ENCODE data around the gene MRPS9. TPM values are rescaled to one million over a fixed set of nuclear protein-coding genes. Genes with fewer than 3 reads are reported as not detected.

Gene MRPS9
- total and polyA plus RNA-seq, 2 of the 13 experiments (the other 11 are each of a cell fraction or from before 2014, with no cell fraction given), result 31.2 to 91.8 TPM

DNA sequence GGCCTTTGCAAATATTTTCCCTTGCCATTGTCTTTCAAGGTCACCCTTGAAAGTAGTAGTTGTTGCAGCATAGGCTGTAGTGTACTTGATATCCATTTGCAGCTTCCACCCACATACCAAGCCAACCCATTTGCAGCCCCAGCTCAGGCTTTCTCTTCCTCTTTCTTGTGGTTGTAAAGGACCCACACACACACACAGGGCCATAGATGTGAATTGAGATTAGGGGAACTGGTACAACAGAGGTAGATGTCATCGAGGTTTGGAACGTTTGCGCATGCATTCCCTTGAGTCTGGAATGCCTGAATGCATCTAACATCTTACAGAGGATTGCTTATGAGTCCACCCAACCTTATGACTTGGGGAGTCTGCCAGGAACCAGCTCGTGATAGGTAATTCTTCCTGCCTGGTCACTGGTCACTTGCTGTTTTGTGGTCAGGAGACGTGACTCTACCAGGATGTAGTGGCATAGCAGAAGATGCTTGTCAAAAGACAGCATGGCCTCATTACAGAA, 91.9 kb downstream of the MRPS9 start:
- no peak overlapping the region for H3K9ac ChIP-seq (ENCODE audit: insufficient read depth, low read depth, low read length)
- DNase-seq (ENCODE audit: low spot score) (no peak), ATAC-seq (no peak), FAIRE-seq (no peak)
- H3K9me3 ChIP-seq (ENCODE audit: low read length), result no peaks in the 10 kb centered on the region
- CTCF ChIA-PET (ENCODE audit: low intra/inter-chr PET ratio, low total read pairs), result no interaction called here
- no peak overlapping the region for H3K4me3 ChIP-seq (replicated peaks in 1 of 3; ENCODE audit: insufficient read depth in 1 of 3, low read depth in 2 of 3, low read length in 3 of 3)
- H3K27ac ChIP-seq (ENCODE audit: extremely low read length, insufficient read depth, low read length), result no peak overlapping the region
- no peaks in the 10 kb centered on the region for H3K4me1 ChIP-seq (ENCODE audit: insufficient read depth, low read length)
- H2AFZ ChIP-seq (ENCODE audit: low read length), result no peak overlapping the region
- H3K27me3 ChIP-seq (ENCODE audit: control insufficient read depth in 1 of 2, insufficient read depth in 2 of 2, low read length in 2 of 2), result peaks cover 0 to 28% of the 10 kb centered on the region in 2 experiments; a peak in 2 of 5 replicates
- no peaks in the 10 kb centered on the region for H3K79me2 ChIP-seq (ENCODE audit: insufficient read depth, low read length)
- POLR2A ChIA-PET, result no interaction called here
- WGBS (ENCODE audit: low lambda C conversion rate), result 40% methylated on average over 5 of the region's 5 CpGs
- no peaks in the 10 kb centered on the region for H4K20me1 ChIP-seq (ENCODE audit: insufficient read depth, low read length)
- in situ Hi-C loops (cut with HindIII; ENCODE audit: extremely low pct_ligation_motif_present, low pct_unique_long_range_greater_than_20kb), result no loop called here
- no peaks in the 10 kb centered on the region for H3K36me3 ChIP-seq (replicated peaks in 1 of 2; ENCODE audit: control insufficient read depth in 1 of 2, insufficient read depth in 2 of 2, low read length in 2 of 2)
- no peak overlapping the region for H3K4me2 ChIP-seq (ENCODE audit: low read depth, low read length)
- no TSS peak for BruUV-seq (replicated peaks)
- intact Hi-C loops (cut with micrococcal nuclease; ENCODE audit: unreplicated experiment), result no loop called here
- TF ChIP-seq ZNF12 (CRISPR knock-in tag; IDR thresholded peaks at IDR 0.05), result peak; percentile 70; the same call in 1 of the 2 replicates
- no peak for TF ChIP-seq HDAC1 (CRISPR knock-in tag; IDR thresholded peaks at IDR 0.05)

DNA sequence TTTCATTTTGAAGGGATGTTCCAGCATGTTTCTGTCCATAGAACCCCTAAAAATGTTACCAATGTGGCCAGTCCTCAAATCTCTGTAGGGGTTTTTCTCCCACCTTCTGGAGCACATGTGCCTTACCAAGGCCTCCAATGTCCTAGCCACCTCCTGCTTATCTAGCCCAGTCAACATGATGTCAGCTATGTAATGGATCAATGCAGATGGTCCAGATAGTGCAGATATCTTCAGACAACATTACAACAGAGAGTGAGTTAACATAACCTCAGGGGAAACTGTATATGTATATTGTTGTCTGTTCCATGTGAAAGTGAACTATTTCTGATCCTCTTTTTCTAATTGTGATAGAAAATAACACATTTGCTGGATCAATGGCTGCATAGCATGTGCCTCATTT, 92.7 kb downstream of the MRPS9 start:
- no peak for ATAC-seq
- in situ Hi-C loops (cut with HindIII; ENCODE audit: extremely low pct_ligation_motif_present, low pct_unique_long_range_greater_than_20kb) (no loop called here), intact Hi-C loops (cut with micrococcal nuclease; ENCODE audit: unreplicated experiment) (no loop called here)
- no peak overlapping the region for H3K9ac ChIP-seq (ENCODE audit: insufficient read depth, low read depth, low read length)
- BruUV-seq (replicated peaks), result no TSS peak
- H3K4me2 ChIP-seq (ENCODE audit: low read depth, low read length), result no peak overlapping the region
- no peak for FAIRE-seq
- POLR2A ChIA-PET, result no interaction called here
- peaks cover 0 to 25% of the 10 kb centered on the region in 2 experiments; a peak in 3 of 5 replicates for H3K27me3 ChIP-seq (ENCODE audit: control insufficient read depth in 1 of 2, insufficient read depth in 2 of 2, low read length in 2 of 2)
- DNase-seq (ENCODE audit: low spot score), result no peak
- H3K4me1 ChIP-seq (ENCODE audit: insufficient read depth, low read length), result no peaks in the 10 kb centered on the region
- no peaks in the 10 kb centered on the region for H3K36me3 ChIP-seq (replicated peaks in 1 of 2; ENCODE audit: control insufficient read depth in 1 of 2, insufficient read depth in 2 of 2, low read length in 2 of 2)
- no peaks in the 10 kb centered on the region for H4K20me1 ChIP-seq (ENCODE audit: insufficient read depth, low read length)
- no peak overlapping the region for H2AFZ ChIP-seq (ENCODE audit: low read length)
- H3K9me3 ChIP-seq (ENCODE audit: low read length), result no peaks in the 10 kb centered on the region
- no peaks in the 10 kb centered on the region for H3K79me2 ChIP-seq (ENCODE audit: insufficient read depth, low read length)
- H3K27ac ChIP-seq (ENCODE audit: extremely low read length, insufficient read depth, low read length), result no peak overlapping the region
- CTCF ChIA-PET (ENCODE audit: low intra/inter-chr PET ratio, low total read pairs), result no interaction called here
- no peak overlapping the region for H3K4me3 ChIP-seq (replicated peaks in 1 of 3; ENCODE audit: insufficient read depth in 1 of 3, low read depth in 2 of 3, low read length in 3 of 3)
- no peak for TF ChIP-seq ISL2 (CRISPR knock-in tag; IDR thresholded peaks at IDR 0.05)
- no peak for TF ChIP-seq ZBTB21 (CRISPR knock-in tag; IDR thresholded peaks at IDR 0.05)
- no peak for TF ChIP-seq NFRKB (IDR thresholded peaks at IDR 0.05)
- TF ChIP-seq, protein P1, sequence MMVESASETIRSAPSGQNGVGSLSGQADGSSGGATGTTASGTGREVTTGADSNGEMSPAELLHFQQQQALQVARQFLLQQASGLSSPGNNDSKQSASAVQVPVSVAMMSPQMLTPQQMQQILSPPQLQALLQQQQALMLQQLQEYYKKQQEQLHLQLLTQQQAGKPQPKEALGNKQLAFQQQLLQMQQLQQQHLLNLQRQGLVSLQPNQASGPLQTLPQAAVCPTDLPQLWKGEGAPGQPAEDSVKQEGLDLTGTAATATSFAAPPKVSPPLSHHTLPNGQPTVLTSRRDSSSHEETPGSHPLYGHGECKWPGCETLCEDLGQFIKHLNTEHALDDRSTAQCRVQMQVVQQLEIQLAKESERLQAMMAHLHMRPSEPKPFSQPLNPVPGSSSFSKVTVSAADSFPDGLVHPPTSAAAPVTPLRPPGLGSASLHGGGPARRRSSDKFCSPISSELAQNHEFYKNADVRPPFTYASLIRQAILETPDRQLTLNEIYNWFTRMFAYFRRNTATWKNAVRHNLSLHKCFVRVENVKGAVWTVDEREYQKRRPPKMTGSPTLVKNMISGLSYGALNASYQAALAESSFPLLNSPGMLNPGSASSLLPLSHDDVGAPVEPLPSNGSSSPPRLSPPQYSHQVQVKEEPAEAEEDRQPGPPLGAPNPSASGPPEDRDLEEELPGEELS (CRISPR knock-in tag; IDR thresholded peaks at IDR 0.05), result no peak
- TF ChIP-seq ZZZ3 (CRISPR knock-in tag; IDR thresholded peaks at IDR 0.05; ENCODE audit: borderline replicate concordance), result no peak
- TF ChIP-seq NKX3-1 (CRISPR knock-in tag; IDR thresholded peaks at IDR 0.05), result no peak
- TF ChIP-seq, protein P2, sequence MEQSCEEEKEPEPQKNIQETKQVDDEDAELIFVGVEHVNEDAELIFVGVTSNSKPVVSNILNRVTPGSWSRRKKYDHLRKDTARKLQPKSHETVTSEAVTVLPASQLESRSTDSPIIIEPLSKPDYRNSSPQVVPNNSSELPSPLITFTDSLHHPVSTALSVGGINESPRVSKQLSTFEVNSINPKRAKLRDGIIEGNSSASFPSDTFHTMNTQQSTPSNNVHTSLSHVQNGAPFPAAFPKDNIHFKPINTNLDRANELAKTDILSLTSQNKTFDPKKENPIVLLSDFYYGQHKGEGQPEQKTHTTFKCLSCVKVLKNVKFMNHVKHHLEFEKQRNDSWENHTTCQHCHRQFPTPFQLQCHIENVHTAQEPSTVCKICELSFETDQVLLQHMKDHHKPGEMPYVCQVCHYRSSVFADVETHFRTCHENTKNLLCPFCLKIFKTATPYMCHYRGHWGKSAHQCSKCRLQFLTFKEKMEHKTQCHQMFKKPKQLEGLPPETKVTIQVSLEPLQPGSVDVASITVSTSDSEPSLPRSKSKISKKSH (CRISPR knock-in tag; IDR thresholded peaks at IDR 0.05; ENCODE audit: borderline replicate concordance), result no peak
- no peak for TF ChIP-seq ZNF737 (CRISPR knock-in tag; IDR thresholded peaks at IDR 0.05; ENCODE audit: borderline replicate concordance)
- TF ChIP-seq ZNF746 (CRISPR knock-in tag; IDR thresholded peaks at IDR 0.05), result no peak
- TF ChIP-seq ARID2 (CRISPR knock-in tag; IDR thresholded peaks at IDR 0.05; ENCODE audit: borderline replicate concordance), result no peak
- no peak for TF ChIP-seq ZFP41 (CRISPR knock-in tag; IDR thresholded peaks at IDR 0.05; ENCODE audit: borderline replicate concordance)
- TF ChIP-seq, protein P3, sequence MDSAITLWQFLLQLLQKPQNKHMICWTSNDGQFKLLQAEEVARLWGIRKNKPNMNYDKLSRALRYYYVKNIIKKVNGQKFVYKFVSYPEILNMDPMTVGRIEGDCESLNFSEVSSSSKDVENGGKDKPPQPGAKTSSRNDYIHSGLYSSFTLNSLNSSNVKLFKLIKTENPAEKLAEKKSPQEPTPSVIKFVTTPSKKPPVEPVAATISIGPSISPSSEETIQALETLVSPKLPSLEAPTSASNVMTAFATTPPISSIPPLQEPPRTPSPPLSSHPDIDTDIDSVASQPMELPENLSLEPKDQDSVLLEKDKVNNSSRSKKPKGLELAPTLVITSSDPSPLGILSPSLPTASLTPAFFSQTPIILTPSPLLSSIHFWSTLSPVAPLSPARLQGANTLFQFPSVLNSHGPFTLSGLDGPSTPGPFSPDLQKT (CRISPR knock-in tag; IDR thresholded peaks at IDR 0.05; ENCODE audit: borderline replicate concordance), result no peak
- no peak for TF ChIP-seq ADNP (CRISPR knock-in tag; IDR thresholded peaks at IDR 0.05)
- no peak for TF ChIP-seq YY1 (IDR thresholded peaks at IDR 0.05; ENCODE audit: insufficient read depth, insufficient replicate concordance, low read depth, low read length)

Measured in HepG2 (cell line).